GM20000 (cell line): Measurements from ENCODE around the gene TSHZ2.

Experiments used
- DNase-seq: peaks from one replicate; pipeline ENCODE4 v3.0.0; 2012; ENCODE audit warnings: low spot score
- CTCF ChIP-seq: IDR thresholded peaks from 2 replicates; pipeline ENCODE4 v1.5.1; 2012; ENCODE audit warnings: mild to moderate bottlenecking, control low read depth; ENCODE audit errors: extremely low read depth, missing control alignments

Gene TSHZ2

GRCh38 chr20:53287357-53288042, 315.3 kb downstream of the TSHZ2 start:
- no peak for TF ChIP-seq CTCF
- no peak for DNase-seq

- DNase-seq, result no peak
These were observed 319.4 kb downstream of the TSHZ2 start for GRCh38 chr20:53291548-53291947.

GRCh38 chr20:53292347-53292746, 320.2 kb downstream of the TSHZ2 start:
- no peak for TF ChIP-seq CTCF
- DNase-seq, result no peak

More at GRCh38 chr20:53291548-53291947, 319.4 kb downstream of the TSHZ2 start:
- TF ChIP-seq CTCF, result peak; percentile 13

GRCh38 chr20:53294804-53295203, 322.6 kb downstream of the TSHZ2 start:
- no peak for TF ChIP-seq CTCF
- DNase-seq, result no peak

- no peak for TF ChIP-seq CTCF
- no peak for DNase-seq
These were observed 323.9 kb downstream of the TSHZ2 start for GRCh38 chr20:53296025-53296424.

- DNase-seq, result no peak
- TF ChIP-seq CTCF, result no peak
These were observed 324.4 kb downstream of the TSHZ2 start for GRCh38 chr20:53296451-53297153.

- TF ChIP-seq CTCF, result no peak
- no peak for DNase-seq
These were observed 325.0 kb downstream of the TSHZ2 start for GRCh38 chr20:53297154-53297529.
